GM19328 (cell line): Measurements from ENCODE around the gene HOXC10.

Experiments used
- ATAC-seq: cut with Tn5 transposase; IDR thresholded peaks from one replicate; pipeline ENCODE4 v1.9.1; 2021; ENCODE audit warnings: mild to moderate bottlenecking, moderate library complexity; ENCODE audit not compliant: unreplicated experiment

HOXC10 gene

GRCh38 chr12:53989227-53990113, 4.5 kb downstream of the HOXC10 start:
- ATAC-seq = no peak

GRCh38 chr12:53990311-53991076, 5.5 kb downstream of the HOXC10 start:
- no peak for ATAC-seq

- no peak for ATAC-seq
These were observed 6.1 kb downstream of the HOXC10 start for GRCh38 chr12:53991077-53991460.

DNA sequence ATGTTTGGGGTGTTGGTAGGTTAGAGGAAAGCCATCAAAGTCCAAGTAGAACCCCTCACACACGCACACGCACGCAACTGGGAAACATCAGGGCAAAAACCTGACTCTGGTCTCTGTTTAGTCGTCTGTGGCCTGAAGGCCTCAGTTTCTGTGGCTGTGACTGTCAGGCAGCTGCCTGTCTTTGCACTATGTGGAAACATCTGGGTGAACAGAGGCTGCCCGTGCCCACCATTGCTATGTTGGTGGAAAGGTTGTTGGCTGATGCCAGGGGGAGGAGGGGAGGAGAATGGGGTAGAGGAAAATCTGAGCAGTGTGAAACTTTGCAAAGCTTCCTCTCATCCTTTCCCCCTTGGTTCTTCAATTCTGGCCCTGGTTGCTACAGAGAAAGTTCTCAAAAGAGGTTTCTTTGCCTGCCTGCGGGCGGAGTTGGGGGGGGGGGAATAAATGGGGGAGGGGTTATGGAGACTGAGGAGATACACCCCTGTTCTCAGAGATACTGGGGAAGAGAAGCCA, 7.5 kb downstream of the HOXC10 start:
- no peak for ATAC-seq

GRCh38 chr12:53993162-53994008, 8.4 kb downstream of the HOXC10 start:
- no peak for ATAC-seq

DNA sequence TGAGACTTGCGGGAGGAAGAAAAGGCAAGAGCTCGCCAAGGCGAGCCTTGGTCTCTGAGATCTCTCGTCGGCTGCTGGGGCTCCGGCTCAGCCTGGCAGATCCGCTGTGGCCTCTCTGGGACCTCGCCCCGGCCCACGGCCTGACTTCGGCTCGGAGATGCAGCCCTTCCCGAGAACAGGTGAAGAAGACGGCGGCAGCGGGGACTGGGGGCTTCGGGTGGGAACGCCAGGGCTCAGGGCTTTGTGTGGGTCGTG, 9.0 kb downstream of the HOXC10 start:
- no peak for ATAC-seq

- no peak for ATAC-seq
These were observed 9.5 kb downstream of the HOXC10 start for GRCh38 chr12:53994264-53995001.

GRCh38 chr12:53995002-53995377, 10.0 kb downstream of the HOXC10 start:
- ATAC-seq = no peak

DNA sequence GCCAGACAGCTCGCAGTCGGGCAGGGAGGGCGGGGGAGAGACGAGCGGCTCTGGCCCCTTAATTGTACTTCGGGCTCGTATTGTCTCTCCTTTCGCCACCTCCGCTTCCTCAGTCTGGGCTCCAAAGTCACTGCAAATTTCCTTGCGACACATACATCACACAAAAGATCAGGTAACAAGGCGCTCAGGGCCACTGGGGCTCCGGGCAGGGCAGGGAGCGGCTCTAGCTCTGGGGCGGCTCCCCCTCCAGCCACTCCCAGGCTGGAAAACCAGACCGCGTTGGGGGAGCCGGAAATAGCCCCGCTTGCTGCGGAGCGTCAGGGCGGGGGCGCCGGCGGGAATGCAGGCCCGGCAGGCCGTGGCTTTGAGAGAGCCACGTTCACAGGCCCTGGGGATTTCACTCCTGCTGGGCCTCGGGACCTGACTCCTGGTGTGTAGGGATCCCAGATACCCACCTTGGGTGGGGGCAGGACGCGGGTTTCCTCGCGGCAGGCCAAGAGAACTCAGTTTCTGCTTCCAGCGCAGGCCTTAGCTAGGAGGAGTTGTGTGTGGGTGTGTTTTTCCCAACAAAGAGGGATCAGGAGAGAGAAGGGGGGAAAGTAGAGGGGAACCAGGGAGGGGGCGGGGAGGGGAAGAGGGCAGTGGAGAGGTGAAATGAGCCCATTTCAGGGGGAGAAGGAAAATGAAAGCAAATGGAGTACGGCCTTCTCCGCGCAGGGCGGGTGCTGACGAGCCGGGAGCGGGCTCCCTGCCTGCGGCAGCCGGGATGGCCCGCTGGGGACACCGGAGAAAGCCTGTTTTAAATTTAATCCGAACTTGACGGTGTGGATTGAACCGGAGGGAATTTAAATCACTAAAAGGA, 10.7 kb downstream of the HOXC10 start:
- no peak for ATAC-seq

DNA sequence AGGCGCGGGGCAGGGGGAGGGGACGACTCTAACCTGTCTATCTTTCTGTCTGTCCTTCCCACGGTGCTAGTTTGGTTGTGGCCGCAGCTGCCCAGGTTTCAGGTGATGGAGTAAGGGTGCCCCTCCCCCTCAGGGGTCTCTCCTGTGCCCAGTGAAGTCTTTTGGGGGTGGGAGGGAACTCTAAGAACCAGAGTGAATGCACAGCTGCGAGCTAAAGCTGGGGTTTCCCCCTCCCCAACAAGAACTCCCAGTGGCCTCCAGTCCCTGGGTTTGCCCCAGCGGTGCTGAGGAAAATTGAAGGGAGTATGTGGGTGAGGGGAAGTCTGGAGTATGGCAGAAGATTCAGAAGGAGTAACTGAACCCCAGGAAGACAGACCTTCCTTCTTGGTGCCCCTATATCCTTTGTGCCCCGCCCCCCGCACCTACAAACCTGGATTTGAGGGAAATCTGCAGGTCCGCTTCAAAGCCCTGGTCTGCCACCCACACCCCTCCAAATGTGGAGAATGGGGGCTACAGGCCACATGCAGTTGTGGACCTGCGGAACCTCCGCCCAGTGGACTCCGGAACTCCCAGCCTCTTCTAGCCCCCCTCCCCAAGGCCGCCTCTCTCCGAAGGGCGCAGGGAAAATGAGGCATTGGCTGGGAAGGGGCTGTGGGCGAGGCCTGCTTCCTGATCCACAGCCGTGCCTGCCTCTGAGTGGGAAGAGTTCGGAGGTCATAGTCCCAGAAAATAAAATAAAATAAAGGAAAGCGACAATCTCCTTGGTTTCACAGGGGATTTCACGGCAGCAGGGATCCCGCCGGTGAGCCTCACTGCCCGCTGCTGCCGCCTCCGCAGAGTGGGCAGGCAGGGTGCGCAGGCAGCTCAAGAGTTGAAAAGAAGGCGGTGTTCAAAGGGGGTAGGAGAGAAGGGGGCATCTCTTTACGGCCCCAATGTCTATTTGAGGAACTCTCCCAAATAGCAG, 11.6 kb downstream of the HOXC10 start:
- no peak for ATAC-seq

DNA sequence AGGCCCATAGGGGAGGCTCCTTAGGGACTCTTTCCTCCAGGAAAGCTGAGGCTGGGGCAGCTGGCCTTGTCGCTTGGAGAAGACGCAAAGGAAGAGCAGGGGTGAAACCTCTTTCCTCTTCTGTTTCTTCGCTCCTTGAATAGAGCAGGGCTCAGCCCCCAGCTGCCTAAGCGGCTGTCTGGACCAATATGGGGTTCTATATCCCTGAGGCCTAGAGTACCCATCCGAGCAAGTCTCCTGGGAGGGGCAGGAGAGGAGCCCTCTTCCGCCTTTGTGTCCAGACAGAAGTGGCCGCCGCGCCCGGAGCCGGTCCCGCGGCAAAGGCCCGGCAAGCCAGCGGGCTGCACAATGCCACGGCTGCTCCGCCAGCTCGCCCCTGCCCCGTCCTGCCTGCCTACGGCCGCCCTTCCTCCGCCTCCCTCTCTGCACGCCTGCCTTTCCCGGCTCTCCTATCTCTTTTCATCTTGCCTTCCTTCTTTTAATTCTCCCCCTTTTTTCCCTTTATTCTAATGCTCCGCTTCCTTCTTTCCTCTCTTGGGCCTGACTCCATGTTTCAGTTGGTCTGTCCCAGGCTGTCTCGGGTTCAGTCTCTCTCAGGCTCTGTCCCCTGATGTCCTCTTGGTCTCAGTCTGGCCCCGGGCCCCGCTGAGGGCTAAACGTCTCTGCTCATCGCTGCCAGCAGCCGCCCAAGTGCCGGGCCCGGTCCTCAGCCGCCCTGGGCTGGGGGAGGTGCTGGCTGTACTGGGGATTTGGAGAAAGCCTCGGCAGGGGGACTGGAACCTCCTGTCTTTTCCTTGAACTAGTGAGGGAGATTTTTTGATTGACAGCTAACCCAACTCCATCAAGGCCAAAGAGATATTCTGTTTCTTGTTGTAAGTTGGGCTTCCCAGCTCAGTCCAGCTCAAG, 12.5 kb downstream of the HOXC10 start:
- ATAC-seq = no peak

GRCh38 chr12:53998110-53998899, 13.4 kb downstream of the HOXC10 start:
- no peak for ATAC-seq

GRCh38 chr12:53998900-53999236, 13.9 kb downstream of the HOXC10 start:
- ATAC-seq = no peak

DNA sequence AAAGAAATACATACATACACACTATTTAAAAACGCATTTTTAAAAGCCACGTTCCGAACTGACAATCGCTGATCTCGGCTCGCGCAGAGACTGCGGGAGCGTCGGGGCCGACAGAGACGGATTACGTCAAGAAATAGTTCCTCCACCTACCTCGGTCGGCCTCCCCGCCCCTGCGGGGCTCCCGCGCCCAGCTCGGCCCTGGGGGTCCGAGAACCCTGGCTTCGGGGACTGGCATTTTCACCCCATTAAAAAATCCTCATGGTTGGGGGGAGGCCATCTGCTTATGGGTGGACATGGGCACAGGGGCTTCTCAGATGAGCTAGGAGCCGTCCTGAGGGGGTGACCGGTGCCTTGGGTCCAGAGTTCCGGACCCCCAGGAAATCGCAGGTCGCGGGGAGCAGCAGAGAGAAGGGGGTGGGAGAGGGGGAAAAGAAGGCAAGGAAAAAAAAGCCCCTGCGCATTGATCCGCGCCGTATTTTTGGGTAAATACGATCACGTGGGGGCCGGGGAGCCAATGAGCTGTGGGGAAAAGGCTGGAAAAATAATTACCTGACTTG, 14.7 kb downstream of the HOXC10 start:
- no peak for ATAC-seq

DNA sequence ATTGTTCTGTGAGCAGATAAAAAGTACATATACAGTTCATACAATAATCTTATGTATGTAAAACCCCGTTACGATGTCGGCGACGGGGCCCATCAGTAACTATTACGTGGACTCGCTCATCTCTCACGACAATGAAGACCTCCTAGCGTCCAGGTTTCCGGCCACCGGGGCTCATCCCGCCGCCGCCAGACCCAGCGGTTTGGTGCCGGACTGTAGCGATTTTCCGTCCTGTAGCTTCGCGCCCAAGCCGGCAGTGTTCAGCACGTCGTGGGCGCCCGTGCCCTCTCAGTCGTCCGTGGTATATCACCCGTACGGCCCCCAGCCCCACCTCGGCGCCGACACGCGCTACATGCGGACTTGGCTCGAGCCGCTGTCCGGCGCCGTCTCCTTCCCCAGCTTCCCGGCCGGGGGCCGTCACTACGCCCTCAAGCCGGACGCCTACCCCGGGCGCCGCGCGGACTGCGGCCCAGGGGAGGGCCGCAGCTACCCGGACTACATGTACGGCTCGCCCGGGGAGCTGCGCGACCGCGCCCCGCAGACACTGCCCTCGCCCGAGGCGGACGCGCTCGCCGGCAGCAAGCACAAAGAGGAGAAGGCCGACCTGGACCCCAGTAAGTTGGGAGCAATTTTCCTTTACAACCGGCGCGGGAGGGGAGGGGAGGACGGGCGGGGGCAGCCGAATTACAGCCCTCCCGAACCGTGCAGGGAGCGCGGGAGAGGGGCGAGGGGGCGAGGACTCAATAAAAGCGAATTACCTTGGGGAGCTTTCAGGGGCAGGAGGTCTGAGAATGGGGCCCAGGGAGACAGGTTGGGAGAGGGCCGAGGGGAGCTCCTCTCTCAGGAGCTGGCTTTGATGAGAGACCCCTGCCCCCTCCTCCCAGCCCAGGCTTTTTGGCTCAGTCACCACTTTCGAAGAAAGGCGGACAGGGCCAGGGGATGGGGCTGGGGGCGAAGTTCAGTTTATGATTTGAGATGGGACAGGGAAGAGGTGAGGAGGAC, 15.5 kb downstream of the HOXC10 start, which contains the start of gene HOXC9:
Gene HOXC9 (plus strand): TSS at position 46 of the 999 bp plus-strand sequence. CDS start 28 bp downstream, at position 74.
- no peak for ATAC-seq
